Activated T-cell treated with anti-CD3 and anti-CD28 coated beads, Interleukin-2, amount 50 U/mL, for 24 hours (primary cell): ENCODE data around the gene UBE2V1.
A peak's percentile ranks its signal among the peaks of the same experiment; 100 is the strongest.

Experiments
- DNase-seq: peaks from one replicate; pipeline ENCODE4 v3.0.0-alpha.2; 2020
- H3K27ac Mint-ChIP-seq: 2 replicates; pipeline ENCODE4 v1.8.0; 2020; ENCODE audit warnings: mild to moderate bottlenecking, mixed read lengths
- H3K27me3 Mint-ChIP-seq: 2 replicates; pipeline ENCODE4 v1.8.0; 2020; ENCODE audit warnings: mixed read lengths
- H3K36me3 Mint-ChIP-seq: 2 replicates; pipeline ENCODE4 v1.8.0; 2020; ENCODE audit warnings: low read depth, mixed read lengths
- H3K4me1 Mint-ChIP-seq: 2 replicates; pipeline ENCODE4 v1.8.0; 2020; ENCODE audit warnings: low read depth, mixed read lengths
- H3K4me3 Mint-ChIP-seq: 2 replicates; pipeline ENCODE4 v1.8.0; 2020; ENCODE audit warnings: mild to moderate bottlenecking, moderate library complexity, mixed read lengths
- H3K9me3 Mint-ChIP-seq: 2 replicates; pipeline ENCODE4 v1.8.0; 2020; ENCODE audit warnings: mixed read lengths

The UBE2V1 gene

DNA sequence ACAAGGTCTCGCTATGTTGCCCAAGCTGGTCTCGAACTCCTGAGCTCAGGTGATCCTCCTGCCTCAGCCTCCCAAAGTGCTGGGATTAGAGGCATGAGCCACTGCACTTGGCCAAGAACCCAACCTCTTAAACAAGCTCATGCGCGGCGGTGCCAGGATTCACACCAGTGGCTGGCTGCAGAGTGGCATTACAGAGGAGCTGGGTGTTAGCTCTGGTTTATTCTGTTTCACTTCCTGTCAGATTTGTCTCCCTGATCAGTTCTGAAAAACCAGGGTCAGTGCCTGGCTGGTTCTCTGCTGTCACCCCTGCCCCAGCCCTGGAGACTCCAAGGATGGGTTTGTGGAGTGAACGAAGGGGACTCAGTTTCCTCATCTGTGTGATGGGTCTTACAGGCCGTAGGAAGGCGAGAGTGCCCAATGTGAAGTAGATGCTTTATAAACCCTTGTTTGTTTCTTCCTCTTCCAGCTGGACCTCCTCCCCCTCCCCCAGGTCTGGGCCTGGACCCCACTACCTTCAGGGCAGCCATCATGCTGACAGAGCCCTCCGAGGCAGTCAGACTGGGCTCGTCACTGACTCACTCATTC is 63.4 kb downstream of the UBE2V1 start:
- Mint-ChIP-seq H3K4me1 (peaks cover 11% of the 10 kb centered on the region), H3K27ac (no peak overlapping the region), H3K36me3 (no peaks in the 10 kb centered on the region), H3K9me3 (no peaks in the 10 kb centered on the region), H3K4me3 (no peak overlapping the region), H3K27me3 (peaks cover 18% of the 10 kb centered on the region)
- DNase-seq: no peak

- peaks cover 11% of the 10 kb centered on the region for H3K4me1 Mint-ChIP-seq
- H3K4me3 Mint-ChIP-seq: no peak overlapping the region
- H3K27me3 Mint-ChIP-seq: peaks cover 12% of the 10 kb centered on the region
- no peak overlapping the region for H3K27ac Mint-ChIP-seq
- DNase-seq: peak; percentile 38
- no peaks in the 10 kb centered on the region for H3K9me3 Mint-ChIP-seq
- H3K36me3 Mint-ChIP-seq: no peaks in the 10 kb centered on the region
These were observed 64.4 kb downstream of the UBE2V1 start for GRCh38 chr20:50048420-50049166.

- Mint-ChIP-seq H3K36me3 (no peaks in the 10 kb centered on the region), H3K27me3 (peaks cover 10% of the 10 kb centered on the region), H3K4me1 (peaks cover 11% of the 10 kb centered on the region), H3K4me3 (no peak overlapping the region), H3K27ac (no peak overlapping the region), H3K9me3 (no peaks in the 10 kb centered on the region)
- DNase-seq: no peak
These were observed 68.5 kb downstream of the UBE2V1 start for GRCh38 chr20:50044353-50044960.

- Mint-ChIP-seq H3K4me1 (peaks cover 8% of the 10 kb centered on the region), H3K9me3 (no peaks in the 10 kb centered on the region), H3K4me3 (no peak overlapping the region), H3K36me3 (no peaks in the 10 kb centered on the region), H3K27ac (no peak overlapping the region), H3K27me3 (peaks cover 7% of the 10 kb centered on the region)
- no peak for DNase-seq
These were observed 69.2 kb downstream of the UBE2V1 start for GRCh38 chr20:50043573-50044352.

DNA sequence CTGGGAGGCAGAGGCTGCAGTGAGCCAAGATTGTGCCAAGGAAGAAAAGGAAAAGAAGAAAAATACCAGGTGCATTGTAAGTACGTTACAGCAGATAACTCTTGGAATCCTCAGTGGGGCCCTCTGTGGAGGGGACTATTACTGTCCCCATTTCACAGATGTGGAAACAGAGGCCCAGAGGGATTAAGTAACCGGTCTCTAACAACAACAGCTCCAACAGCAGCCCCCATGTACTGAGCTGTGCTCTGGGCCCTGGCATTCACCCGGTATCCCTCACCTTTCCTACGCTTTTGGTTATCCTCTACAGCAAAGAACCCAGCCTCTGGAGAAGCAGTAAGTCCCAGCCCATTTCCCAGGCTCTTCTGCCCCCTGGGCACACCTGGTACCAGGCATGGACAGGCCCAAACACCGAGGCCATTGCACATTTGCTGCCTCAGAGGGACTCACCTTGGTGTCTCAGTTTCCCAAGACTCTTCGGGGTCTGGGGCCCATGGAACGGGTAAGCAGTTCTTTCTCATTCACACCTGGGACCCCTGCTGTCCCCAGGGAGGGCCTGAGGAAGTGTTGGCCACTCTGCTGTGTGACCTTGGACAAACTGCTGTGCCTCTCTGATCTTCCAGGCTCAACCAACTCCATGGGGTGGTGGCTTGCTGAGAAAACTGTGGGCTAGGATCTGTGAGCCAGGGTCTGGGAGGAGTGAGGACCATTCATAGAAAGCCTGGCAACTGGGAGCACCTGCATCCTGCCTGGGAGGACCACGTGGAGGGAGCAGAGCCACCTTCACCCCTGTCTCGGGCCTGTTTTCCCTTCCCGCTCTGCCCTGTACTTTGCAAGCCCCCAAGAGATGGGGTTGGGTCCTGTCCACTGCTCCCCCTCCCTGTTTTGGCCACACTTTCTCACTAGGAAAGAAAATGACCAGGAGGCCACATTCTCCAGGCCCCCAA is 70.3 kb downstream of the UBE2V1 start:
- no peak for DNase-seq
- Mint-ChIP-seq H3K4me1 (peaks cover 2% of the 10 kb centered on the region), H3K27ac (no peak overlapping the region), H3K36me3 (no peaks in the 10 kb centered on the region), H3K9me3 (no peaks in the 10 kb centered on the region), H3K27me3 (no peaks in the 10 kb centered on the region), H3K4me3 (no peak overlapping the region)

DNA sequence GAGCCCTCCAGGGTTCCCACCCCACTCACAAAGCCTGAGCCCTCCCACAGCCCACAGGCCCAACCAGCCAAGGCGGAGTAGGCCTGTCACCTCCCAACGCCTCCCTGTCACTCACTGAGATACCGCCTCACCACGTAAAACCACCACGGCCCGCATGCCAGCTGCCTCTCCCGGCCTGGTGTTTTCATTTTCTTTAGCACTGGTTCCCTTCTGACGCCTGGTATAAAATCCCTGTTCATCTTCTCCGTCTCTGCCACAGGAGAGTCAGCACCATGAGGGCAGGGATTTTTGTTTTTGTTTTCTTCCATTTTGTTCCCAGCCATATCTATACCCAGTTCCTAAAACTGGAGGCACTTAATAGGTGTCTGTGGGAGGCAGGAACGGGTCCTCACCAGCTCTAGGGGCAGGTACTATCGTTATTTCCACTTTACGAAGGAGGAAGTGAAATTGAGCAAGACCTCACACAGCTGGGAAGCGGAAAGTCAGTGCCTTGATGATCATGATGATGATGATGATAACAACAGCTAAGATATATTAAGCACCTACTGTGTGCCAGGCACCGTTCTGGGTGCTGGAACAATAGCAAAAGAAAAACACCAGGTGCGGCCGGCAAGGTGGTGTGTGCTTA is 71.6 kb downstream of the UBE2V1 start:
- Mint-ChIP-seq H3K36me3 (no peaks in the 10 kb centered on the region), H3K27ac (no peak overlapping the region), H3K4me3 (no peak overlapping the region), H3K4me1 (peaks cover 2% of the 10 kb centered on the region), H3K9me3 (no peaks in the 10 kb centered on the region), H3K27me3 (no peaks in the 10 kb centered on the region)
- DNase-seq: no peak

- Mint-ChIP-seq H3K9me3 (no peaks in the 10 kb centered on the region), H3K27ac (no peak overlapping the region), H3K27me3 (no peaks in the 10 kb centered on the region), H3K4me3 (no peak overlapping the region), H3K4me1 (peaks cover 2% of the 10 kb centered on the region), H3K36me3 (no peaks in the 10 kb centered on the region)
- DNase-seq: no peak
These were observed 72.3 kb downstream of the UBE2V1 start for GRCh38 chr20:50040432-50041245.

- H3K27ac Mint-ChIP-seq: no peak overlapping the region
- H3K9me3 Mint-ChIP-seq: no peaks in the 10 kb centered on the region
- no peaks in the 10 kb centered on the region for H3K27me3 Mint-ChIP-seq
- H3K4me1 Mint-ChIP-seq: peaks cover 2% of the 10 kb centered on the region
- H3K36me3 Mint-ChIP-seq: no peaks in the 10 kb centered on the region
- no peak for DNase-seq
- H3K4me3 Mint-ChIP-seq: no peak overlapping the region
These were observed 73.1 kb downstream of the UBE2V1 start for GRCh38 chr20:50039706-50040431.

DNA sequence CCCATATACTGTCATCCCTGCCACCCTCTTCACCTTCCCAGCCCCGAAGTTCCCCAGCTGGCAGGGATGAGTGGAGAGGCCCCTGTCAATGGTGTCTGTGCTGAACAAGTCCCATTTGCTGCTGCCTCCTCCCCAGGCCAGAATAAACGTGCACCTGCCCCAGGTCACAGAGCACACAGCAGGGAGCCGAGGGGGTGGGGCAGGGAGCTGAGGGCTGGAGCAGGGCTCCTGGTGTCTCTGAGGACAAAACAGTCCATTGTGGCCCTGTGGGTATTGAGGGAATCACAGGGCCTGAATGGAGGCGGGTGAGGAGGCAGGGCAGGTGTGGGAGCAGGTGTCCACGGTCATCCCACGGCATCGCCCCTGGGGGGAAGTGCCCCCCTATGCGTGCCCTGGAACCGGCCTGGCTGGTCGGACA is 74.4 kb downstream of the UBE2V1 start:
- H3K27me3 Mint-ChIP-seq: no peaks in the 10 kb centered on the region
- no peaks in the 10 kb centered on the region for H3K9me3 Mint-ChIP-seq
- no peak for DNase-seq
- no peak overlapping the region for H3K4me3 Mint-ChIP-seq
- H3K36me3 Mint-ChIP-seq: no peaks in the 10 kb centered on the region
- no peak overlapping the region for H3K27ac Mint-ChIP-seq
- peaks cover 2% of the 10 kb centered on the region for H3K4me1 Mint-ChIP-seq

GRCh38 chr20:50038169-50038568 is 74.8 kb downstream of the UBE2V1 start:
- no peak for DNase-seq
- Mint-ChIP-seq H3K4me1 (peaks cover 2% of the 10 kb centered on the region), H3K27me3 (no peaks in the 10 kb centered on the region), H3K27ac (no peak overlapping the region), H3K4me3 (no peak overlapping the region), H3K9me3 (no peaks in the 10 kb centered on the region), H3K36me3 (no peaks in the 10 kb centered on the region)

GRCh38 chr20:50037575-50037974 is 75.4 kb downstream of the UBE2V1 start:
- Mint-ChIP-seq H3K27me3 (no peaks in the 10 kb centered on the region), H3K9me3 (no peaks in the 10 kb centered on the region), H3K36me3 (no peaks in the 10 kb centered on the region), H3K4me1 (peaks cover 2% of the 10 kb centered on the region), H3K27ac (no peak overlapping the region), H3K4me3 (no peak overlapping the region)
- DNase-seq: no peak

- H3K36me3 Mint-ChIP-seq: no peaks in the 10 kb centered on the region
- no peaks in the 10 kb centered on the region for H3K27me3 Mint-ChIP-seq
- H3K4me1 Mint-ChIP-seq: peaks cover 2% of the 10 kb centered on the region
- no peak overlapping the region for H3K27ac Mint-ChIP-seq
- DNase-seq: no peak
- no peaks in the 10 kb centered on the region for H3K9me3 Mint-ChIP-seq
- H3K4me3 Mint-ChIP-seq: no peak overlapping the region
These were observed 75.8 kb downstream of the UBE2V1 start for GRCh38 chr20:50037123-50037522.
